MM.1S (cell line): ENCODE data around the gene ZNF37A.

Experiments used
- CTCF ChIP-seq: fragments of 300-600 bp; sonication (generic); IDR thresholded peaks from 2 replicates; pipeline ENCODE4 v1.5.1; 2016; ENCODE audit warnings: antibody characterized with exemption, low read length, mixed read lengths
- EZH2 ChIP-seq: fragments of 300-600 bp; sonication (generic); optimal IDR thresholded peaks from 2 replicates; pipeline ENCODE3; 2017; ENCODE audit warnings: low read depth, mild to moderate bottlenecking, antibody characterized with exemption, low read length, mixed read lengths

GRCh38 chr10:38072552-38072951 is 21.6 kb upstream of the ZNF37A start:
- TF ChIP-seq EZH2 (no peak), CTCF (no peak)
